GM15510 (cell line): ENCODE measurements around the gene TRPM5.

Experiments used
- POLR2A ChIP-seq: IDR thresholded peaks from 3 replicates; pipeline ENCODE4 v1.6.1; 2011; ENCODE audit warnings: borderline replicate concordance; ENCODE audit not compliant: insufficient read length; ENCODE audit errors: extremely low read depth

The TRPM5 gene

GRCh38 chr11:2461956-2462542 lies 17.7 kb upstream of the TRPM5 start:
- TF ChIP-seq POLR2A = no peak

GRCh38 chr11:2461253-2461955 lies 17.1 kb upstream of the TRPM5 start:
- no peak for TF ChIP-seq POLR2A

GRCh38 chr11:2460540-2461252 lies 16.4 kb upstream of the TRPM5 start:
- no peak for TF ChIP-seq POLR2A

- TF ChIP-seq POLR2A = no peak
Observed at GRCh38 chr11:2459796-2460531, 15.7 kb upstream of the TRPM5 start.

GRCh38 chr11:2459016-2459725 lies 14.9 kb upstream of the TRPM5 start:
- TF ChIP-seq POLR2A = no peak

GRCh38 chr11:2458321-2458720 lies 14.0 kb upstream of the TRPM5 start:
- no peak for TF ChIP-seq POLR2A

GRCh38 chr11:2453436-2453835 lies 9.1 kb upstream of the TRPM5 start:
- TF ChIP-seq POLR2A = no peak

GRCh38 chr11:2452321-2453012 lies 8.2 kb upstream of the TRPM5 start:
- TF ChIP-seq POLR2A = no peak

GRCh38 chr11:2451916-2452315 lies 7.6 kb upstream of the TRPM5 start:
- TF ChIP-seq POLR2A = no peak

- no peak for TF ChIP-seq POLR2A
Observed at GRCh38 chr11:2451336-2451735, 7.0 kb upstream of the TRPM5 start.

- no peak for TF ChIP-seq POLR2A
Observed at GRCh38 chr11:2450321-2451041, 6.2 kb upstream of the TRPM5 start.

- no peak for TF ChIP-seq POLR2A
Observed at GRCh38 chr11:2449548-2450320, 5.4 kb upstream of the TRPM5 start.
